ENCODE measurements around the gene NOM1. TPM values are rescaled to one million over a fixed set of nuclear protein-coding genes. Genes with fewer than 3 reads are reported as not detected.

NOM1 gene
- total RNA-seq, 1 experiment from 2014 or later = 35.4 TPM

DNA sequence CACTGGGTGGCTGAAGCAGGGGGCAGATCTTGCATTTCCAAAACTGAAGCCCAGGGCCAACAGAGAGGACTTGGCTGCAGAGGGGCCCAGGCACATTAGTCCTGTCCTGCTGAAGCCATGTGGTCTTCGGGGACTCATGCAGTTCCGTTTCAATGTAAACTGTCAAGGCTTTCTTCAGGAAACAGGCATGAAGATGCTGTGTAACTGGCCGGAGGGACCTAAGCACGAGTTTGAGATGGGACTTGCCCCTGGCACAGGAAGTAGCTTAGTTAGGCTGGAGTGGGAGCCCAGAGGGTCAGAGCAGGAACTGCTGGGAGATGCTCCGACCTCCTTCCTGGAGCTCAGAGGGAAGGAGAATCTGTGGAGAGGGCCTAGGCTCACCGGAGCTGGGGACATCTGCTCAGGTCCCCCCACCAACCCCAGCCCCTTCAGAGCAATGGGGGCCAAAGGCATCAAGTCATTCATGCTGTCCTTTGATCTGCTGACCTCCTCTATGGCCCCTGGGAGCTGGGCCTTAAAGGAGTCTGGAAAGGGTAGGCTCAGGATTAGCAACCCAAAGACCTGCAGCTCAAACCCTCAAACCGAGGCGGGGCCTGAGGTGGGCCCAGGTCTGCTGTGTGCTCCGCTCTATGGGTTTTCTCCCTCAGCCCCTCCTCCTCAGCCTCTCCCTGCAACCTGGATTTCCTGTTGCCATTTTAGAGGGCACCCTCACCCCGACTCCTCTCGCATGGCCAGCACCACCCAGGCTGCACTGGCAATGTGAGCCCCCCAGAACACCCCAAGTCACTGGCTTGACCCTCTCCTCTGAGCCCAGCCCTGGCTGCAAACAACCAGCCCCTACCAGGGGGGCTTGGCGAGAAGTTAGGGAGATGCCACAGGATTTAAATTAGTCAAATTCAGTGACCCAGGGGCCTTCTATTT, 65.4 kb downstream of the NOM1 start:
- peaks cover 7% of the 10 kb centered on the region; the same call in 1 of the 2 replicates for H3K79me2 ChIP-seq (ENCODE audit: insufficient read depth, low read length)
- no peaks in the 10 kb centered on the region for H4K20me1 ChIP-seq (ENCODE audit: insufficient read depth)
- no peaks in the 10 kb centered on the region for H3K27me3 ChIP-seq (ENCODE audit: insufficient read depth, low read length)
- intact Hi-C loops (cut with micrococcal nuclease) = no loop called here
- H3K27ac ChIP-seq (ENCODE audit: low read depth, low read length) = no peak overlapping the region
- CTCF ChIA-PET = no interaction called here
- ATAC-seq = no peak
- H3K9ac ChIP-seq (ENCODE audit: low read length) = no peak overlapping the region
- H3K4me2 ChIP-seq (ENCODE audit: low read length) = no peak overlapping the region
- H2AFZ ChIP-seq (ENCODE audit: low read depth, low read length, poor library complexity, severe bottlenecking) = no peak overlapping the region
- H3K9me2 ChIP-seq (ENCODE audit: insufficient read depth) = no peaks in the 10 kb centered on the region
- H3K36me3 ChIP-seq (ENCODE audit: control insufficient read depth in 1 of 2, insufficient read depth in 2 of 2, low read length in 2 of 2) = no peaks in the 10 kb centered on the region
- TF ChIP-seq ZNF274 (IDR thresholded peaks at IDR 0.05; ENCODE audit: low read depth, low read length) (no peak), EZH2phosphoT487 (IDR thresholded peaks at IDR 0.05; ENCODE audit: borderline replicate concordance) (no peak), EGR1 (IDR thresholded peaks at IDR 0.05; ENCODE audit: low read depth) (no peak), CBX3 (IDR thresholded peaks at IDR 0.05; ENCODE audit: low read depth) (no peak), POLR2AphosphoS5 (IDR thresholded peaks at IDR 0.05; ENCODE audit: low read depth, low read length) (no peak), EZH2 (IDR thresholded peaks at IDR 0.05) (no peak), YY1 (IDR thresholded peaks at IDR 0.05; ENCODE audit: extremely low read depth, insufficient replicate concordance, low read depth, low read length) (no peak), CEBPB (IDR thresholded peaks at IDR 0.05; ENCODE audit: low read depth) (no peak), ZFX (IDR thresholded peaks at IDR 0.05) (no peak)
- TF ChIP-seq, protein P1, sequence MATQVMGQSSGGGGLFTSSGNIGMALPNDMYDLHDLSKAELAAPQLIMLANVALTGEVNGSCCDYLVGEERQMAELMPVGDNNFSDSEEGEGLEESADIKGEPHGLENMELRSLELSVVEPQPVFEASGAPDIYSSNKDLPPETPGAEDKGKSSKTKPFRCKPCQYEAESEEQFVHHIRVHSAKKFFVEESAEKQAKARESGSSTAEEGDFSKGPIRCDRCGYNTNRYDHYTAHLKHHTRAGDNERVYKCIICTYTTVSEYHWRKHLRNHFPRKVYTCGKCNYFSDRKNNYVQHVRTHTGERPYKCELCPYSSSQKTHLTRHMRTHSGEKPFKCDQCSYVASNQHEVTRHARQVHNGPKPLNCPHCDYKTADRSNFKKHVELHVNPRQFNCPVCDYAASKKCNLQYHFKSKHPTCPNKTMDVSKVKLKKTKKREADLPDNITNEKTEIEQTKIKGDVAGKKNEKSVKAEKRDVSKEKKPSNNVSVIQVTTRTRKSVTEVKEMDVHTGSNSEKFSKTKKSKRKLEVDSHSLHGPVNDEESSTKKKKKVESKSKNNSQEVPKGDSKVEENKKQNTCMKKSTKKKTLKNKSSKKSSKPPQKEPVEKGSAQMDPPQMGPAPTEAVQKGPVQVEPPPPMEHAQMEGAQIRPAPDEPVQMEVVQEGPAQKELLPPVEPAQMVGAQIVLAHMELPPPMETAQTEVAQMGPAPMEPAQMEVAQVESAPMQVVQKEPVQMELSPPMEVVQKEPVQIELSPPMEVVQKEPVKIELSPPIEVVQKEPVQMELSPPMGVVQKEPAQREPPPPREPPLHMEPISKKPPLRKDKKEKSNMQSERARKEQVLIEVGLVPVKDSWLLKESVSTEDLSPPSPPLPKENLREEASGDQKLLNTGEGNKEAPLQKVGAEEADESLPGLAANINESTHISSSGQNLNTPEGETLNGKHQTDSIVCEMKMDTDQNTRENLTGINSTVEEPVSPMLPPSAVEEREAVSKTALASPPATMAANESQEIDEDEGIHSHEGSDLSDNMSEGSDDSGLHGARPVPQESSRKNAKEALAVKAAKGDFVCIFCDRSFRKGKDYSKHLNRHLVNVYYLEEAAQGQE (IDR thresholded peaks at IDR 0.05; ENCODE audit: low read depth) = no peak
- TF ChIP-seq, protein P2, sequence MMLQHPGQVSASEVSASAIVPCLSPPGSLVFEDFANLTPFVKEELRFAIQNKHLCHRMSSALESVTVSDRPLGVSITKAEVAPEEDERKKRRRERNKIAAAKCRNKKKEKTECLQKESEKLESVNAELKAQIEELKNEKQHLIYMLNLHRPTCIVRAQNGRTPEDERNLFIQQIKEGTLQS (IDR thresholded peaks at IDR 0.05) = no peak
- DNase-seq (ENCODE audit: low read depth, low spot score) = no peak
- H3K4me3 ChIP-seq (replicated peaks in 1 of 2; ENCODE audit: low read depth in 1 of 2, low read length in 2 of 2) = no peak overlapping the region
- no peaks in the 10 kb centered on the region for H3K9me3 ChIP-seq (ENCODE audit: control insufficient read depth in 1 of 2, insufficient read depth in 1 of 2, low read depth in 1 of 2, low read length in 2 of 2)
- BruUV-seq (replicated peaks) = no TSS peak
- RAD21 ChIA-PET (ENCODE audit: low non-redundant PET in 1 of 2, low total read pairs in 2 of 2, uncharacterized antibody in 2 of 2, unreplicated experiment in 2 of 2) = no interaction called here
- POLR2A ChIA-PET = no interaction called here
- H3K4me1 ChIP-seq (ENCODE audit: control insufficient read depth in 1 of 2, insufficient read depth in 2 of 2, low read length in 2 of 2) = peaks cover 6 to 15% of the 10 kb centered on the region in 2 experiments; a peak in 3 of 4 replicates

Measured in HCT116 (cell line).